Fibroblast of pulmonary artery (primary cell): ENCODE results near the gene SLC27A1.

ENCODE experiments used
- DNase-seq: peaks from one replicate; pipeline ENCODE4 v3.0.0-alpha.2; 2010; ENCODE audit warnings: low read depth
- H3K4me3 ChIP-seq: replicated peaks from 2 replicates; pipeline ENCODE4 v1.5.1; 2011; ENCODE audit warnings: low read depth, mild to moderate bottlenecking, control low read depth, low read length, moderate library complexity
- CTCF ChIP-seq: IDR thresholded peaks from 2 replicates; pipeline ENCODE4 v1.5.1; 2011; ENCODE audit warnings: mild to moderate bottlenecking, control low read depth, low read length, inconsistent platforms; ENCODE audit errors: missing control alignments

The SLC27A1 gene

GRCh38 chr19:17481986-17482385 is 11.7 kb downstream of the SLC27A1 start:
- no peak for TF ChIP-seq CTCF
- no peak overlapping the region for H3K4me3 ChIP-seq
- no peak for DNase-seq

GRCh38 chr19:17482877-17483604 is 12.7 kb downstream of the SLC27A1 start:
- no peak overlapping the region for H3K4me3 ChIP-seq
- DNase-seq: no peak
- TF ChIP-seq CTCF: no peak

- TF ChIP-seq CTCF: no peak
- DNase-seq: no peak
- H3K4me3 ChIP-seq: no peak overlapping the region
Measured at GRCh38 chr19:17483605-17484002, 13.3 kb downstream of the SLC27A1 start.

GRCh38 chr19:17484520-17485185 is 14.3 kb downstream of the SLC27A1 start:
- no peak overlapping the region for H3K4me3 ChIP-seq
- no peak for DNase-seq
- TF ChIP-seq CTCF: no peak

- TF ChIP-seq CTCF: no peak
- H3K4me3 ChIP-seq: no peak overlapping the region
- DNase-seq: no peak
Measured at GRCh38 chr19:17486545-17487240, 16.4 kb downstream of the SLC27A1 start.

- TF ChIP-seq CTCF: no peak
- no peak for DNase-seq
- H3K4me3 ChIP-seq: no peak overlapping the region
Measured at GRCh38 chr19:17487284-17488121, 17.2 kb downstream of the SLC27A1 start.
